ENCODE data around the gene SLC25A13.

- TF ChIP-seq, protein P1, sequence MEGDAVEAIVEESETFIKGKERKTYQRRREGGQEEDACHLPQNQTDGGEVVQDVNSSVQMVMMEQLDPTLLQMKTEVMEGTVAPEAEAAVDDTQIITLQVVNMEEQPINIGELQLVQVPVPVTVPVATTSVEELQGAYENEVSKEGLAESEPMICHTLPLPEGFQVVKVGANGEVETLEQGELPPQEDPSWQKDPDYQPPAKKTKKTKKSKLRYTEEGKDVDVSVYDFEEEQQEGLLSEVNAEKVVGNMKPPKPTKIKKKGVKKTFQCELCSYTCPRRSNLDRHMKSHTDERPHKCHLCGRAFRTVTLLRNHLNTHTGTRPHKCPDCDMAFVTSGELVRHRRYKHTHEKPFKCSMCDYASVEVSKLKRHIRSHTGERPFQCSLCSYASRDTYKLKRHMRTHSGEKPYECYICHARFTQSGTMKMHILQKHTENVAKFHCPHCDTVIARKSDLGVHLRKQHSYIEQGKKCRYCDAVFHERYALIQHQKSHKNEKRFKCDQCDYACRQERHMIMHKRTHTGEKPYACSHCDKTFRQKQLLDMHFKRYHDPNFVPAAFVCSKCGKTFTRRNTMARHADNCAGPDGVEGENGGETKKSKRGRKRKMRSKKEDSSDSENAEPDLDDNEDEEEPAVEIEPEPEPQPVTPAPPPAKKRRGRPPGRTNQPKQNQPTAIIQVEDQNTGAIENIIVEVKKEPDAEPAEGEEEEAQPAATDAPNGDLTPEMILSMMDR (conservative IDR thresholded peaks at IDR 0.05), result no peak
- TF ChIP-seq ZFX (IDR thresholded peaks at IDR 0.05), result no peak
Measured at GRCh38 chr7:96173781-96174180, 148.1 kb downstream of the SLC25A13 start.
